Coronary artery (tissue), 2 donors: Measurements from ENCODE around the gene VSX2.

Source experiments
- DNase-seq: peaks from one replicate; pipeline ENCODE4 v3.0.0-alpha.2; 2017; ENCODE audit warnings: low spot score
- H3K27ac ChIP-seq, 2 donors: fragments of 200-600 bp; sonication (generic); one replicate each; pipeline ENCODE4 v1.5.1; 2016 to 2019
- H3K4me3 ChIP-seq: fragments of 200-600 bp; sonication (generic); 2 replicates; pipeline ENCODE4 v1.5.1; 2016; ENCODE audit warnings: mild to moderate bottlenecking, moderate library complexity
- TF ChIP-seq, protein P1 (sequence below): fragments of 200-600 bp; sonication (generic); IDR thresholded peaks from one replicate; pipeline ENCODE4 v1.5.1; 2019; ENCODE audit warnings: antibody characterized with exemption

The VSX2 gene

DNA sequence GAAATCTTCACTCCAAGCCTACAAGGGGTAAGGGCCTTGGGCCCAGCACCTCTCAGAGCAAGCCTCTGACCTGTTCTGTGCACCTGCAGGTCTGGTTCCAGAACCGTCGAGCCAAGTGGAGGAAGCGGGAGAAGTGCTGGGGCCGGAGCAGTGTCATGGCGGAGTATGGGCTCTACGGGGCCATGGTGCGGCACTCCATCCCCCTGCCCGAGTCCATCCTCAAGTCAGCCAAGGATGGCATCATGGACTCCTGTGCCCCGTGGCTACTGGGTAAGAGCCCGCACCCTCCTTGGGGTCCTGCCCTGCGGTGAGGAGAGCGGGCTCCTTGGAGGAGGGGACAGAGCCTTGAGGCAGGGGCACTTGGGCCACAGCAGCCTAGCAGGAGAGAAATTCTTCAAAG lies 20.3 kb downstream of the VSX2 start:
- TF ChIP-seq, protein P1, sequence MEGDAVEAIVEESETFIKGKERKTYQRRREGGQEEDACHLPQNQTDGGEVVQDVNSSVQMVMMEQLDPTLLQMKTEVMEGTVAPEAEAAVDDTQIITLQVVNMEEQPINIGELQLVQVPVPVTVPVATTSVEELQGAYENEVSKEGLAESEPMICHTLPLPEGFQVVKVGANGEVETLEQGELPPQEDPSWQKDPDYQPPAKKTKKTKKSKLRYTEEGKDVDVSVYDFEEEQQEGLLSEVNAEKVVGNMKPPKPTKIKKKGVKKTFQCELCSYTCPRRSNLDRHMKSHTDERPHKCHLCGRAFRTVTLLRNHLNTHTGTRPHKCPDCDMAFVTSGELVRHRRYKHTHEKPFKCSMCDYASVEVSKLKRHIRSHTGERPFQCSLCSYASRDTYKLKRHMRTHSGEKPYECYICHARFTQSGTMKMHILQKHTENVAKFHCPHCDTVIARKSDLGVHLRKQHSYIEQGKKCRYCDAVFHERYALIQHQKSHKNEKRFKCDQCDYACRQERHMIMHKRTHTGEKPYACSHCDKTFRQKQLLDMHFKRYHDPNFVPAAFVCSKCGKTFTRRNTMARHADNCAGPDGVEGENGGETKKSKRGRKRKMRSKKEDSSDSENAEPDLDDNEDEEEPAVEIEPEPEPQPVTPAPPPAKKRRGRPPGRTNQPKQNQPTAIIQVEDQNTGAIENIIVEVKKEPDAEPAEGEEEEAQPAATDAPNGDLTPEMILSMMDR: no peak

DNA sequence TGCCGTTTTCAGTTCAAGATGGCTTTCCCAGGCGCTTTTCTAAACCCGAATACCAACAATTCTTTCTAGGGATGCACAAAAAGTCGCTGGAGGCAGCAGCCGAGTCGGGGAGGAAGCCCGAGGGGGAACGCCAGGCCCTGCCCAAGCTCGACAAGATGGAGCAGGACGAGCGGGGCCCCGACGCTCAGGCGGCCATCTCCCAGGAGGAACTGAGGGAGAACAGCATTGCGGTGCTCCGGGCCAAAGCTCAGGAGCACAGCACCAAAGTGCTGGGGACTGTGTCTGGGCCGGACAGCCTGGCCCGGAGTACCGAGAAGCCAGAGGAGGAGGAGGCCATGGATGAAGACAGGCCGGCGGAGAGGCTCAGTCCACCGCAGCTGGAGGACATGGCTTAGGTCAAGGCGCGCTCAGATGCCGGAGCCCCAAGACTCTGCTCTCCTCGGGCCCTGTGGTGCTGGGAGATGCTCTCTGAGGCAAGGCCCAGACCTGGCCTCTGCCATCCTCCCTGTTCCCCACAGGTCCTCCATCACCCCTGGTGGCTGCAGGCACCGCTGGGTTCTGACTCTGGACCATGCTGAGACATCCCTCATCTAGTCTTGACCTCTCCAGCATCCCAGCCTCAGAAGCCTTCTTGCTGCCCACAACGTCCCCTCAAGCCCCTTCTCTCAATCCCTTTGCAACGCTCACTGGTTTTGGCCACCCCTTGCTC lies 21.4 kb downstream of the VSX2 start:
- TF ChIP-seq, protein P1: no peak
- no peak for DNase-seq
- Histone ChIP-seq H3K27ac (no peak overlapping the region), H3K4me3 (no peak overlapping the region)

More for the DNA sequence above, 20.3 kb downstream of the VSX2 start:
- DNase-seq: no peak
- Histone ChIP-seq H3K4me3 (no peak overlapping the region), H3K27ac (no peak overlapping the region)

DNA sequence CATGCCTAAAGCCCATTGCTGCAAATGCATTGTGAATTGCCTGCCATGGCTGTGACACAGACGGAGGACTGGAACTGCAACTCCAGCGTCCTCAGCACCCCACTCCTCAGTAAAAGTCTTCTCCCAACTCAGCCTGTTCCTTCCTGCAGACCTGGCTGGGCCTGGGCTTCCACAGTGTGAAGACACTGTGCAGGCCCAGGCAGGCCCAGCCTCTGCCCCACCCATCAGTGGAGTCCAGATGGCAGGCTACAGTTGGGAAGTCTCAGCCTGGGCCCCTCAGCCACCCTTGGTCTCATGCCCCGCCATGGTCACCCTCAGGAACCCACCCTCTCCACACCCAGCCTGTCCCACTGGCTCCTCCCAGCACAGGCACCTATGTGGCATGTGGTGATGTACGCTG lies 22.0 kb downstream of the VSX2 start:
- Histone ChIP-seq H3K27ac (no peak overlapping the region), H3K4me3 (no peak overlapping the region)
- TF ChIP-seq, protein P1: no peak
- no peak for DNase-seq

DNA sequence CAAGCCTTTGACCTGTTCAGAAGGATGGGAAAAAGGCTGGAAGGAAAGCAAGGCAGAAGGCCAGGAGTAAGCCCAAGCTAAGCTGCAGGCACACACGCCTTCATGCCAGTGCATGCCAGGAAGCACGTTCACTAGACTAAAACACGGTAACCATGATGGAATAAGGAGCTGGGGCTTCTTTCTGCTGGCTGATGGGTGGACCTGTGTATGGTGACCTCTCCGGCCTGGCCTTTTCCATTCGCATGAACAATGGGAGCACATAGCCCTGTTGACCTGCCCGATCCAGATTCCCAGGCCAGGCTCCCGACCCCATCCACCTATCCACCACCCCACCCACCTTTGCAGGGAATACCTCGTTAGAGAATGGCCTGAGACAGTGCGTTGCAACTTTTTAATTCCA lies 22.8 kb downstream of the VSX2 start:
- DNase-seq: no peak
- Histone ChIP-seq H3K4me3 (no peak overlapping the region), H3K27ac (no peak overlapping the region)
- TF ChIP-seq, protein P1: no peak

DNA sequence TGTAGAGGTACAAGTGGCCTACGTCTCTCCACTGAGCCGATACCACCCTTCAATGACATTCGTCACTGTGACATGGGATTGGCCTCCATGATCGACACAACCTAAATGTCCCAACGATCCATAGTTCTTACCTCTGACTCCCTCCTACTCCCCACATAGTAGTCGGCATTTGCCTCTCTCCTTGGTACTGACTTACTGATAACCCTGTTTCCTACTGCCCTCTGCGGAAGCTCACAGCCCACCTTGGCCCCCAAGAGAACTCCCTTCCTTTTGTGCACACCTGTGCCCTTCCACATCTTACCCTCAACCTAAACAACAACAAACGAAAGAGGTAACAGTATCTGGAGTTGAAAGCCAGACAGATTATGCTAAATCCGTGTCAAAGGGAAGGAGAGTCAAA lies 23.9 kb downstream of the VSX2 start:
- no peak overlapping the region for H3K4me3 ChIP-seq
- TF ChIP-seq, protein P1: no peak
- no peak overlapping the region for H3K27ac ChIP-seq
- DNase-seq: no peak

DNA sequence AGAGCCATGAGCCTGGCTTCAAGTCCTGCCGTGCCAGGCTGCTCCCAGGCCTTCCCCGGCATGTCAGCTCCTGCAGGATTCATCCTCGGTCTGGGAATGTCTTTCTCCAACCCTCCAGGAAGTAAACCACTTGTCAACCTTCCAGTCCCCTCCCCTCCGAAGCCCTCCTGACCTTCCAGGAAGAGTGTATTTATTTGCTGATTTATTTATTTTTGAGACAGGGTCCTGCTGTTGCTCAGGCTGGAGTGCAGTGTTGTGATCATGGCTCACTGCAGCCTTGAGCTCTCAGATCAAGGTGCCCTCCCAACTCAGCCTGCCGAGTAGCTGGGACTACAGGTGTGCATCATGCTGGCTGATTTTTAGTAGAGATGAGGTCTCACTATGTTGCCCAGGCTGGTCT lies 24.7 kb downstream of the VSX2 start:
- no peak overlapping the region for H3K27ac ChIP-seq
- no peak overlapping the region for H3K4me3 ChIP-seq
- TF ChIP-seq, protein P1: no peak
- no peak for DNase-seq

DNA sequence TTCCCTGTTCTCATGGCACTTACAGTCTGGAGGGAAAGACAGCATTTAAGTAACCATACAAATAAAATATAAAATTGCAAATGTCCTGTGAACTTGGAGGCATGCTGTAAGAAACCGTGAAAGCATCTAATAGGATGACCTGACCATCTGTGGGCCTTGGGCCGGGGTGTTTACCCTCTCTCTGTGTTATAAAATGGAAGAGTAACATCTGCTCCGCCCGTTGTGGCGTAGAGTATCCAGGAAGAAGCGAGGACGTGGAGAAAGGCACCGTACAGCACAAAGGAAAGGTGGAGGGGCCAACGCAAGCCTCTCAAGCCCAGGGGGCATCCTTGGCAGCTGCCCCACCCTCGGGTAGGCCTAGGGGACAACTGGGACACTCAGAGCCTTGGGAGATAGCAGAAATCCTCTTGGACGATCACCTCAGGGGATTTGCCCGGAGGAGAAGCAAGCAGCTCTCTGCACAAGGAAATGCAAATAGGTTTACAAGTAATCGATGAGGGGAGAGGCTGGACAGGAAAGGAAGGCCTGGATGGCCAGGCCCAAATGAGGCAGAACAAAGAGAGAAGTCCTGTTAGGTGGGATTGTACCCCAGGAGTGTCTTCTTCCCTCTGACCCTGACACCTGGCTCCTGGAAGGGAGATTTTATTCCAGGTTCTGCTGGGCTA lies 26.2 kb downstream of the VSX2 start:
- Histone ChIP-seq H3K4me3 (no peak overlapping the region), H3K27ac (no peak overlapping the region)
- TF ChIP-seq, protein P1: no peak
- no peak for DNase-seq
